MM.1S (cell line): ENCODE measurements around the gene CPEB4.

Source experiments
- CTCF ChIP-seq: fragments of 300-600 bp; sonication (generic); IDR thresholded peaks from 2 replicates; pipeline ENCODE4 v1.5.1; 2016; ENCODE audit warnings: antibody characterized with exemption, low read length, mixed read lengths
- EZH2 ChIP-seq: fragments of 300-600 bp; sonication (generic); optimal IDR thresholded peaks from 2 replicates; pipeline ENCODE3; 2017; ENCODE audit warnings: low read depth, mild to moderate bottlenecking, antibody characterized with exemption, low read length, mixed read lengths
- EZH2phosphoT487 ChIP-seq: fragments of 300-600 bp; sonication (generic); IDR thresholded peaks from 2 replicates; pipeline ENCODE4 v1.6.1; 2018; ENCODE audit warnings: antibody characterized with exemption, low read length

- TF ChIP-seq CTCF: no peak
- TF ChIP-seq EZH2: no peak
- TF ChIP-seq EZH2phosphoT487: no peak
Observed at GRCh38 chr5:173932695-173933139, 44.6 kb downstream of the CPEB4 start.
